Measurements from ENCODE around the gene SEMA5B.

DNA sequence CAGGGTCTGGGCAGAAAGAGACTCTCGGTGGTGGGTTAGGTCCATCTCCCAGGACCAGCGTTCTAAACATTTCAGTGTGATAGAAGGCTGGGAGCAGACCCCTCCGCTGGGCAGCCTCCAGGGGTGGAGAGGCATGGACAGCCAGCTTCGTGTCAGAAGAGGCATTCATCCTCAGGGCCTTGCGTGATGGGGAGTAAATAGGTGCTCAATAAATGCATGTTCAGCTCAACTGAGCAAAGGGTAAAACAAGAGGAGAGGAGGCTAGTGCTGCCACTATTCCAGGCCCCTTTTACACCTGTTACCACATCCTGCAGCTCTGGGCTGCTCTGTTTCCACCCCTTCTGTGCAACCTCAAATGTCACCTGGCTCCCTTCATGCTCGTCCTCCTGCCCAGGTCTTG is 49.0 kb downstream of the SEMA5B start:
- TF ChIP-seq CTCF (conservative IDR thresholded peaks at IDR 0.05; ENCODE audit: low read depth in 2 of 2), result no peak
- TF ChIP-seq EZH2 (IDR thresholded peaks at IDR 0.05; ENCODE audit: low read depth, unreplicated experiment), result no peak
- TF ChIP-seq ZNF462 (CRISPR knock-in tag; IDR thresholded peaks at IDR 0.05), result no peak
- no peak for TF ChIP-seq CREB1 (CRISPR knock-in tag; IDR thresholded peaks at IDR 0.05; ENCODE audit: low read depth)
- TF ChIP-seq POLR2AphosphoS5 (IDR thresholded peaks at IDR 0.05; ENCODE audit: low read depth), result no peak
- TF ChIP-seq ZNF114 (CRISPR knock-in tag; IDR thresholded peaks at IDR 0.05), result no peak
- no peak for TF ChIP-seq EZH2phosphoT487 (IDR thresholded peaks at IDR 0.05; ENCODE audit: unreplicated experiment)
- TF ChIP-seq STAT1 (IDR thresholded peaks at IDR 0.05; ENCODE audit: unreplicated experiment), result no peak
- TF ChIP-seq, protein P1, sequence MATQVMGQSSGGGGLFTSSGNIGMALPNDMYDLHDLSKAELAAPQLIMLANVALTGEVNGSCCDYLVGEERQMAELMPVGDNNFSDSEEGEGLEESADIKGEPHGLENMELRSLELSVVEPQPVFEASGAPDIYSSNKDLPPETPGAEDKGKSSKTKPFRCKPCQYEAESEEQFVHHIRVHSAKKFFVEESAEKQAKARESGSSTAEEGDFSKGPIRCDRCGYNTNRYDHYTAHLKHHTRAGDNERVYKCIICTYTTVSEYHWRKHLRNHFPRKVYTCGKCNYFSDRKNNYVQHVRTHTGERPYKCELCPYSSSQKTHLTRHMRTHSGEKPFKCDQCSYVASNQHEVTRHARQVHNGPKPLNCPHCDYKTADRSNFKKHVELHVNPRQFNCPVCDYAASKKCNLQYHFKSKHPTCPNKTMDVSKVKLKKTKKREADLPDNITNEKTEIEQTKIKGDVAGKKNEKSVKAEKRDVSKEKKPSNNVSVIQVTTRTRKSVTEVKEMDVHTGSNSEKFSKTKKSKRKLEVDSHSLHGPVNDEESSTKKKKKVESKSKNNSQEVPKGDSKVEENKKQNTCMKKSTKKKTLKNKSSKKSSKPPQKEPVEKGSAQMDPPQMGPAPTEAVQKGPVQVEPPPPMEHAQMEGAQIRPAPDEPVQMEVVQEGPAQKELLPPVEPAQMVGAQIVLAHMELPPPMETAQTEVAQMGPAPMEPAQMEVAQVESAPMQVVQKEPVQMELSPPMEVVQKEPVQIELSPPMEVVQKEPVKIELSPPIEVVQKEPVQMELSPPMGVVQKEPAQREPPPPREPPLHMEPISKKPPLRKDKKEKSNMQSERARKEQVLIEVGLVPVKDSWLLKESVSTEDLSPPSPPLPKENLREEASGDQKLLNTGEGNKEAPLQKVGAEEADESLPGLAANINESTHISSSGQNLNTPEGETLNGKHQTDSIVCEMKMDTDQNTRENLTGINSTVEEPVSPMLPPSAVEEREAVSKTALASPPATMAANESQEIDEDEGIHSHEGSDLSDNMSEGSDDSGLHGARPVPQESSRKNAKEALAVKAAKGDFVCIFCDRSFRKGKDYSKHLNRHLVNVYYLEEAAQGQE (IDR thresholded peaks at IDR 0.05; ENCODE audit: unreplicated experiment), result no peak
- no peak for TF ChIP-seq ZNF331 (CRISPR knock-in tag; IDR thresholded peaks at IDR 0.05; ENCODE audit: low read depth)
- TF ChIP-seq ETS1 (IDR thresholded peaks at IDR 0.05), result no peak
- no peak for TF ChIP-seq NANOG (IDR thresholded peaks at IDR 0.05; ENCODE audit: borderline replicate concordance)
- TF ChIP-seq JUNB (IDR thresholded peaks at IDR 0.05; ENCODE audit: unreplicated experiment), result no peak
